Measurements from ENCODE around the gene NDUFB11.

DNA sequence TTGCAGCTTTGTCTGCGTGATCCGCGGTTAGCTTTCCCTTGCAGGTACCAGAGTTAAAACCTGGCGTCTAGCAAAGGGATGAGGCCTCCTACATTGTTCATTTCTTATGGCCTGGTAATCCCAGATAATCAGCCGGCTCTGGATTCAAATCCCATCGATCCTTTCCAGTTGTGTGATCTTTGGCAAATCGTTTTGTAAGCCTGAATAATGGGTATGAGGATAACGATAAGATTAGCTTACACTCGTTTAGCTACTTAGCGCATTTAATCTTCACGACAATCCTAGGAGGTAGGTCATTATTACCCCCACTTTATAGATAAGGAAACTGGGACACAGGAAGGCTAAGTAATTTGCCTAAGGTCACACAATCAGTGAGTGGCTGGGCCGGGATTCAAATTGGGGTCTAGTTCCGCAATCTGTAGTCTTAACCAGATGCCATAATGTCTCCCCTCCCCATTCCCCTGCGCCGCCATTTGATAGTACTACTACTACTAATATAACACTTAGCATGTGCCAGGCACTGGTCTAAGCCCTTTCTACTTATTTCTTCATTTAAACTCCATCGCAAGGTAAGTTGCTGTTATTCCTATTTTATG is 47.4 kb upstream of the NDUFB11 start:
- TF ChIP-seq EZH2 (IDR thresholded peaks at IDR 0.05) (no peak), CTCF (IDR thresholded peaks at IDR 0.05) (no peak), EZH2phosphoT487 (IDR thresholded peaks at IDR 0.05) (no peak)
